Measurements from ENCODE around the gene OAS2.
"Not testable (repeated sequence)": the region's sequence is repeated elsewhere in the genome, so short reads cannot be mapped to it uniquely, and the experiment has no call there.

Gene OAS2

GRCh38 chr12:112950701-112951100 lies 27.6 kb upstream of the OAS2 start:
- DNase-seq, result no peak

GRCh38 chr12:112957125-112957524 lies 21.2 kb upstream of the OAS2 start:
- not testable (repeated sequence) for DNase-seq

- no peak for DNase-seq
Observed at GRCh38 chr12:112961074-112961473, 17.2 kb upstream of the OAS2 start.

- no peak for DNase-seq
Observed at GRCh38 chr12:112961536-112961935, 16.8 kb upstream of the OAS2 start.

GRCh38 chr12:112962561-112962960 lies 15.8 kb upstream of the OAS2 start:
- no peak for DNase-seq

- DNase-seq, result no peak
Observed at GRCh38 chr12:112963227-112963861, 15.0 kb upstream of the OAS2 start.

GRCh38 chr12:112964067-112964670 lies 14.2 kb upstream of the OAS2 start:
- DNase-seq, result no peak

- DNase-seq, result no peak
Observed at GRCh38 chr12:112964915-112965314, 13.4 kb upstream of the OAS2 start.

GRCh38 chr12:112965643-112966042 lies 12.7 kb upstream of the OAS2 start:
- DNase-seq, result no peak

GRCh38 chr12:112967306-112967705 lies 11.0 kb upstream of the OAS2 start:
- no peak for DNase-seq

GRCh38 chr12:112967858-112968257 lies 10.5 kb upstream of the OAS2 start:
- no peak for DNase-seq

- DNase-seq, result no peak
Observed at GRCh38 chr12:112969547-112970306, 8.6 kb upstream of the OAS2 start.

- no peak for DNase-seq
Observed at GRCh38 chr12:112970391-112970790, 7.9 kb upstream of the OAS2 start.

GRCh38 chr12:112971248-112971647 lies 7.1 kb upstream of the OAS2 start:
- DNase-seq, result no peak

- no peak for DNase-seq
Observed at GRCh38 chr12:112973011-112973735, 5.1 kb upstream of the OAS2 start.

- DNase-seq, result no peak
Observed at GRCh38 chr12:112973818-112974231, 4.5 kb upstream of the OAS2 start.

GRCh38 chr12:112974904-112975303 lies 3.4 kb upstream of the OAS2 start:
- DNase-seq, result no peak

GRCh38 chr12:112977139-112977538 lies 1.2 kb upstream of the OAS2 start:
- no peak for DNase-seq

- DNase-seq, result no peak
Observed at GRCh38 chr12:112977641-112978040, 678 bp upstream of the OAS2 start.

GRCh38 chr12:112979041-112979680 lies 842 bp downstream of the OAS2 start:
- no peak for DNase-seq

- DNase-seq, result no peak
Observed at GRCh38 chr12:112980491-112981158, 2.3 kb downstream of the OAS2 start.

- DNase-seq, result no peak
Observed at GRCh38 chr12:112985642-112986290, 7.4 kb downstream of the OAS2 start.
